Measurements from ENCODE around the gene IMPDH2.

IMPDH2 gene

DNA sequence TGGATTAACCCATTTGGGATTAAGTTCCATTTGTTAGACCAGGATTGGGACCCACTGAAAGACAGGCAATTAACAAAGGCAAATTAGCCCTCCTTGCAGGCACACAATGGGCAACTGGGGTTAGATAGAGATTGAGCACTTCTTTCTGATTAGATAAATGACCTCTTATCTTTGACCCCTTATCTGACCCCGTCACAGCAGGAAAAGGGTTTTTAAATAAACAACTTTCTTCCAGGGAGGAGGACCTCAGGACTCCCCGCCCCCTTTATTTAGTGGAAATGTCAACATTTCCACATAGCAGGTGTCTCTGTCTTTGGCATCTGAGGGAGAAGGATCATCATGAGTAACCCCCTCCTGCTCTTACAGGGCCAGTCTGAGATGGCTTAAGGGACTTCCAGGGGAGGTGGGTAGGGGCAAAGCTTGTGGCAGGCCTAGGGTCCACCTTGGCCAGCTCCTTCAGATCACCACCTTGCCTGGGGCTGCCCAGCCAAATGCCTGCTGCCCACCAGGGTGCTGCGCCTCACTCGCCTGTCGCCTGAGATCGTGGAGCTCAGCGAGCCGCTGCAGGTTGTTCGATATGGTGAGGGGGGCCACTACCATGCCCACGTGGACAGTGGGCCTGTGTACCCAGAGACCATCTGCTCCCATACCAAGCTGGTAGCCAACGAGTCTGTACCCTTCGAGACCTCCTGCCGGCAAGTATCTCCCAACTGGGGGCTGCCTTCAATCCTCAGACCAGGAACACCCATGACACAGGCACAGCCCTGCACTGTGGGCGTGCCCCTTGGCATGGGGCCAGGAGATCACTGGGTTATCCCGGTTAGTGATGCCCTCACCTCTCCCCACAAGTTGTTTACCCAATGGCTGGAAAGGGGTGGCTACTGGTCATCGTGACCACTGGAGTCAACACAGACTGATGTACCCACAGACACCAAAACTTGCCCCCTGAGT lies 24.6 kb downstream of the IMPDH2 start:
- Mint-ChIP-seq H3K27ac (no peak overlapping the region), H3K4me1 (ENCODE audit: low read depth) (peaks cover 24% of the 10 kb centered on the region), H3K27me3 (no peaks in the 10 kb centered on the region), H3K4me3 (no peak overlapping the region), H3K9me3 (no peaks in the 10 kb centered on the region), H3K36me3 (ENCODE audit: low read depth) (peaks cover 14% of the 10 kb centered on the region)

DNA sequence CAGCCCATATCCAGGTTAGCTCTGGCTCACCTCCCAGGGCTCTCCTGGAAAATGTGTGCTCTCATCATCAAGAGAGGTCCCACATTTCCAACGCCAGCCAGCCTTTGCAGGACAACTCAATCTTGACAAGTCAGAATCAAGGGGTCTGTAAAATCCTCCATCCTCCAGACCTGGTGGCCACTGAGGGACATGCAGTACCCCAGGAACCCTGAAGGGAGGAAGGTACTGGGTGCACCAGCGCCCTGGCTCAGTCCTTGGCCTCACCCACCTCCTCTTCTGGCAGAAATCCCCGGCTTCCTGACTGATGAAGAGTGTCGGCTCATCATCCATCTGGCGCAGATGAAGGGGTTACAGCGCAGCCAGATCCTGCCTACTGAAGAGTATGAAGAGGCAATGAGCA lies 28.0 kb downstream of the IMPDH2 start:
- H3K4me1 Mint-ChIP-seq (ENCODE audit: low read depth) = peaks cover under 1% of the 10 kb centered on the region
- H3K27ac Mint-ChIP-seq = no peak overlapping the region
- no peaks in the 10 kb centered on the region for H3K9me3 Mint-ChIP-seq
- no peaks in the 10 kb centered on the region for H3K27me3 Mint-ChIP-seq
- H3K36me3 Mint-ChIP-seq (ENCODE audit: low read depth) = no peaks in the 10 kb centered on the region
- H3K4me3 Mint-ChIP-seq = no peak overlapping the region

DNA sequence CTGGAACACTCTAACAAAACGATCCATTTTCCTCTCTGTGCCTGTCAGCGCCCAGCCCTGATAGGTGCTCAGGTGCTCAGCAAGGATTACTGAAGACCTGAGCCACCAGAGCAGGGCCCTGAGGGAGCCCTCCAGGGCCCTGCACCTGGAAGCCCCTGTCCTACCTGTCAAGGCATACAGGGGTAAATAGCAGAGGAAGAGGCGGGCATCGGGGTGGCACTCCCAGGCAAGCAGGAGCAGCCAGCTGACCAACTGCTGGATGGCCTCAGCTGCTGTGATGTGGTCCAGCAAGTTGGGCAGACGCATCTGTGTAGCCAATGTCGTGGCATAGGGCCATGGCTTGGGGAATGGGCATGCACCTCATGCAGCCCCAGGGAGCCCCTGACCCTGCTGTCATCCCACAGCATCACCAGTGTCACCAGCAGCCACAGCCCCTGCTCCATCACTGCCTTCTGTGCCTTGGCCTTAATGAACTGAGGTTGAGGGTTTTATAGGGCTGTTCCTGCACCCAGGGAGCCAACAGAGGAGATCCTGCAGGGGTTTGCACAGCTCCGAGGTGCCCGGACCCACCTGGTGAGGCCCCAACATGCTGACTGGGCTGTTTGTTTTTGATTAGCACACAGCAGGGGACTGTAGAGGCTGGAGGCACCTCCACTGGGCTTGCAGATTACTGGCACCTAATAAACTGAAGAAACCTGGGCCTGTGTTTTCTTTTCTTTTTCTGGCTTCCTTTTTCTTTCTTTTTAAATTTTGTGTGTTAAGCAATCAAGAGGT lies 29.9 kb downstream of the IMPDH2 start:
- no peaks in the 10 kb centered on the region for H3K27me3 Mint-ChIP-seq
- H3K9me3 Mint-ChIP-seq = no peaks in the 10 kb centered on the region
- H3K4me1 Mint-ChIP-seq (ENCODE audit: low read depth) = peaks cover 10% of the 10 kb centered on the region
- peaks cover 6% of the 10 kb centered on the region for H3K36me3 Mint-ChIP-seq (ENCODE audit: low read depth)
- H3K27ac Mint-ChIP-seq = no peak overlapping the region
- no peak overlapping the region for H3K4me3 Mint-ChIP-seq

DNA sequence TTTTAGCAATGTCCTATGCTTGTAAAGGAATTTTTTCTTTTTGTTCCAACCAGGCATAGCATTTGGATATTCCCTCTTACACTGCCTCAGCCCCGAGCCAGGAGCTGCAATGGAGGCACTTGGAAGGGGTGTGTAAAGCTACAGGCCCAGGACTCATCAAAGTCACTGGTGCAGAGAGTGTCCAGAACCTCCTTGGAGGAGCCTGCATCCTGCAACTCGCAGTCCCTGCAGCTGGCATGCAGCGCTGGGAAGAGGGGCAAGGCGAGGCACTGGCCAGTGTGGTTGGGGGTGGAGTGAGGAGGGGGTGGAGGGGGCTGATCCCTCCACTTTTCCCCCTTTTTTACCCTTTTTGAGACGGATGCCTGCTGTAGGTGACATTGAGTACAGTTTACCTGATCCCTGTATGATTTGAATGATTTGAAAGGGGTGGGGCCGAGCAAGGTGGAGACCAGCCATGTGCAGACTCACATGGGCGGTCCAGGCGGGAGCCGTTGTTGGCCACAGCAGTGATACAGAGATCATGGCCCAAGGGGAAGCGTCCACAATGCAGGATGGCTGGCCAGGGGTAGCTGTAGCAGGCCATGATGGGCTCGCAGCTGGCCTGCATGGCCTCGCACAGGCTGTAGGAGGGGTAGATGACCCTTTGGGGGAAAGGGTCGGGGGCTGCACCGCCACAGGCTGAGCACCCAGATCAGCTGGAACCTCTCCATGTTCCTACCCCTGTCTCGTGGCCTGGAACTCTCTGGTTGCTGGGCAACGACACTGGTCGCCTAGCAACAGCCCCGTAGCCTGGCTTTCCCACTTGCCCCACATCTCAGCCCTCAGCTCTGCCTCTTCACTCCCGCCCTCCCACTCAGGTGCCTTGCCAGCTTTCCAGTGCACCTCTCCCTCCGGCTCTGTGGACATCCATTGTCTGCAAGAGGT lies 31.2 kb downstream of the IMPDH2 start:
- Mint-ChIP-seq H3K27me3 (no peaks in the 10 kb centered on the region), H3K27ac (no peak overlapping the region), H3K4me3 (no peak overlapping the region), H3K9me3 (no peaks in the 10 kb centered on the region), H3K36me3 (ENCODE audit: low read depth) (peaks cover 6% of the 10 kb centered on the region), H3K4me1 (ENCODE audit: low read depth) (peaks cover 21% of the 10 kb centered on the region)

DNA sequence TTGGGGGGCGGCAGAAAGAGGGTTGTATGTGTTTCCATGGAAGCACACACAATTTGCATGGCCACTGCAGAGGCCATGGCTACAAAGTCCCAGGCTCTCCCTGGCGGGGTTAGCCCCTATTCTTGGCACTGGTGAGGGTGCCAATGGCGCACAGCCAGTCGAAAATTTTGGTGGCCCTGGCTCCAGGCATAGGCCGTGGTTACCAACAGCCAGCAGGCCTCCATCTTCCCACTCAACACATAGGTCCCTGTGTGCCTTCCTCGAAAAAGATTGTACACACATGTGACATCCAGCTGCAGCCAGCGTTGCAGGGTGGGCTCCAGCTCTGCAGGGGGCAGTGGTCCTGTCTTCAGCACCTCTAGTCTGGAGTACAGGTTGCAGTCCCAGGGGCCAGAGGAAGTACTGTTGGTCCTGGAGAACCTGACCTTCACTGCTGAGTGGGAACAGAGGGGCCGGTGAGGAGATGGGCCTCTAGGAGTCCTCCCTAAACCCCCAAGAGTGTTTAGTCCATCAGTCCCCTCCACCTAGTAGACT lies 32.0 kb downstream of the IMPDH2 start:
- peaks cover 6% of the 10 kb centered on the region for H3K36me3 Mint-ChIP-seq (ENCODE audit: low read depth)
- H3K4me3 Mint-ChIP-seq = no peak overlapping the region
- H3K9me3 Mint-ChIP-seq = no peaks in the 10 kb centered on the region
- H3K4me1 Mint-ChIP-seq (ENCODE audit: low read depth) = peaks cover 22% of the 10 kb centered on the region
- no peak overlapping the region for H3K27ac Mint-ChIP-seq
- H3K27me3 Mint-ChIP-seq = no peaks in the 10 kb centered on the region

DNA sequence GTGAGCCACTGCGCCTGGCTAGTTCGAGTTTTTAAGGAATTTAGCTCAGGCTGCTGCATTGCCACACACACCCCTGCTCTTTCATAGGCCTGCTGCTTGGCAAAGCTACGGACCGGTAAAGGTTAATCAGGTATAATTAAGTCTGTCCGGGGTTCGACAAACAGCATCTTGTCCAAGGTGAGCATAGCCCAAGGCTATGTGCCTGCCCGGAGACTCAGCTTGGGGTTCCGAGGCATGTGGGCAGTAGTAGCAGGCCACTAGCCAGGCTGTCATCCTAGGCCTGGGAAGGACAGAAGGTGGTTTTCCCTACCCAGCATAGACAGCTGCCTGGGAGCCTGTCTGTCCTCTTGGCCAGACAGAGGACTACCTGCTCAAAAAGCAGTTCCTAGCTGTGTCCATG lies 32.6 kb downstream of the IMPDH2 start:
- peaks cover 10% of the 10 kb centered on the region for H3K36me3 Mint-ChIP-seq (ENCODE audit: low read depth)
- peaks cover 28% of the 10 kb centered on the region for H3K4me1 Mint-ChIP-seq (ENCODE audit: low read depth)
- no peaks in the 10 kb centered on the region for H3K27me3 Mint-ChIP-seq
- no peak overlapping the region for H3K27ac Mint-ChIP-seq
- H3K9me3 Mint-ChIP-seq = no peaks in the 10 kb centered on the region
- H3K4me3 Mint-ChIP-seq = no peak overlapping the region

DNA sequence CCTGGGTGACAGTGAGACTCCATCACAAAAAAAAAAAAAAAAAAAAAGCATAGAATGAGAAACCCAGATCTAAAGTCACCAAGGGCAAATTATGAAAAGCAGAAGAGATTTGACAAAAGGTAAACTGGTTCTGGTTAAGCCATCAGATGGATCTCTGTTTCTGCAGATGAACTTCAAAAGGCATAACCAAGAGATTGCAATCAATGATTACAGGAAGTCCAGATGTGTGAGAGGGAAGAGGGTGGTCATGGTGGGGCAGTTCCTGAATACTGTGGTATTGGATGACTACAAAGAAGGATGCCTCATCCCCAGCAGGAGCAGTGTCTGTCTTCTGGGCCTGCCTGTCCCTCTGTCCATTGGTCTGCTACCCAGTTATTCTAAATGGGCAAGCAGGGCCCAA lies 35.4 kb downstream of the IMPDH2 start:
- peaks cover 46% of the 10 kb centered on the region for H3K4me1 Mint-ChIP-seq (ENCODE audit: low read depth)
- no peaks in the 10 kb centered on the region for H3K9me3 Mint-ChIP-seq
- no peak overlapping the region for H3K27ac Mint-ChIP-seq

DNA sequence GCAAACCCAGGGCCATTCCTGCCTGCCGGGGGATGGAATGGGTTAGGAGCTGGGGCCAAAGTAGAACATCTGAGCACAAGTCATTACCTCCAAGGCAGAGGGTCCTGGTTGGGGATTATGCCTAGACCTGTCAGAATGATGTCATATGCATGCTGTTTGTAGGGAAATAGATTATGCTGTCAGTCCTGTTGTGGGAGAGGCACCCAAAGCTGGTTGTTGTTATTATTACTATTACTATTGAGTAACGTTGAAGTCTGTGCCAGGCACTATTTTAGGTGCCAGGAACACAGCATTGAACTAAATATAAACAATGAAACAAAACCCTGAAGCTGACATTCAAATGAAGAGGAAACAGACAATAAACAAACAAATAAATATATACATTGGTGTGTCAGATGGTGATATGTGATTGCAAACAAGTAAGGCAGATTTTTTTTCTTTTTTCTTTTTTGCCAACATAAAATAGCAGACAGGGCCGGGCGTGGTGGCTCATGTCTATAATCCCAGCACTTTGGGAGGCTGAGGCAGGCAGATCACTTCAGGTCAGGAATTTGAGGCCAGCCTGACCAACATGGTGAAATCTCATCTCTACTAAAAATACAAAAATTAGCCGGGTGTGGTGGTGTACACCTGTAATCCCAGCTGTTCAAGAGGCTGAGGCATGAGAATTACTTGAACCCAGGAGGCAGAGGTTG lies 37.2 kb downstream of the IMPDH2 start:
- Mint-ChIP-seq H3K36me3 (ENCODE audit: low read depth) (peaks cover 10% of the 10 kb centered on the region), H3K4me1 (ENCODE audit: low read depth) (peaks cover 53% of the 10 kb centered on the region), H3K27ac (no peak overlapping the region), H3K9me3 (no peaks in the 10 kb centered on the region), H3K27me3 (no peaks in the 10 kb centered on the region), H3K4me3 (peak overlapping the region; percentile 90)

More for the DNA sequence above, 35.4 kb downstream of the IMPDH2 start:
- Mint-ChIP-seq H3K36me3 (ENCODE audit: low read depth) (peaks cover 10% of the 10 kb centered on the region), H3K27me3 (no peaks in the 10 kb centered on the region), H3K4me3 (no peak overlapping the region)

DNA sequence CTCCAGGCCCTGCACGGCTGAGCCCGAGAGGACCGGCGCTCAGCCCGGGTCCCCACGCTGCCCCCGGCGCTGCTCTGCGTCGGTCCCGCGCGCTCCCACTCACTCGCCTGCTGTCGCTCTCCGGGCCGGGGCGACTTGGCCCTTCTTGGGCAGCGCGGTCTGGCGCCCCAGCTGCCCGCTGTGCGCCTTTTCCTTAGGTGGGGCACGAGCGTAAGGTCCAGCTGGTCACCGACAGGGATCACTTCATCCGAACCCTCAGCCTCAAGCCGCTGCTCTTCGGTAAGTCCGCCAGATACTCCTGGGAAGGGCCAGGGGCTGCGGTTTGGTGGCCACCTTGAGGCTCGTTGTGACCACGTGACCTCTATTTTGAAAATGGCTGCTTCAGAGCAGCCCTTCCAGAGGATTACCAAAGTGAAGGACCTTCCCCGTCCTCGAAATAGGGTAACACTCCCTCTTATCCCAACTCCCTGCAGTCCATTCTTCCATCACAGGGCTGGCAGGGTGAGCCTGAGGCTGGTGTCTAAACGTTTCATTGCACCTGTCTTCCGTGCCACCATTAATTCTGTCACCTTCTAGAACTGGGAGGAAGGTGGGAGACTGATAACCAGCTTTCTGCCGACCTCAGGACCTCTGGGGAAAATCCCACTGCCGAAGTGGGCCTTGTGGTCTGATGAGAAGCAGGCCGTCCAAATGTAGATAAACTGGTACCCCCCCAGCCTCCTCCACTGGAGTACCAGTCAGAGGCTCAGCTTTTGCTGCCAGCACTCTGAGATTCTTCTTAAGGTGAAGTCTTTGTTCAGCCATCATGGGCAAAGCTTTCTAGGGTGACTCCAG lies 38.3 kb downstream of the IMPDH2 start:
- H3K27me3 Mint-ChIP-seq = no peaks in the 10 kb centered on the region
- peaks cover 10% of the 10 kb centered on the region for H3K36me3 Mint-ChIP-seq (ENCODE audit: low read depth)
- H3K4me1 Mint-ChIP-seq (ENCODE audit: low read depth) = peaks cover 53% of the 10 kb centered on the region
- peak overlapping the region; percentile 90 for H3K4me3 Mint-ChIP-seq
- peak overlapping the region; percentile 91 for H3K27ac Mint-ChIP-seq
- no peaks in the 10 kb centered on the region for H3K9me3 Mint-ChIP-seq

DNA sequence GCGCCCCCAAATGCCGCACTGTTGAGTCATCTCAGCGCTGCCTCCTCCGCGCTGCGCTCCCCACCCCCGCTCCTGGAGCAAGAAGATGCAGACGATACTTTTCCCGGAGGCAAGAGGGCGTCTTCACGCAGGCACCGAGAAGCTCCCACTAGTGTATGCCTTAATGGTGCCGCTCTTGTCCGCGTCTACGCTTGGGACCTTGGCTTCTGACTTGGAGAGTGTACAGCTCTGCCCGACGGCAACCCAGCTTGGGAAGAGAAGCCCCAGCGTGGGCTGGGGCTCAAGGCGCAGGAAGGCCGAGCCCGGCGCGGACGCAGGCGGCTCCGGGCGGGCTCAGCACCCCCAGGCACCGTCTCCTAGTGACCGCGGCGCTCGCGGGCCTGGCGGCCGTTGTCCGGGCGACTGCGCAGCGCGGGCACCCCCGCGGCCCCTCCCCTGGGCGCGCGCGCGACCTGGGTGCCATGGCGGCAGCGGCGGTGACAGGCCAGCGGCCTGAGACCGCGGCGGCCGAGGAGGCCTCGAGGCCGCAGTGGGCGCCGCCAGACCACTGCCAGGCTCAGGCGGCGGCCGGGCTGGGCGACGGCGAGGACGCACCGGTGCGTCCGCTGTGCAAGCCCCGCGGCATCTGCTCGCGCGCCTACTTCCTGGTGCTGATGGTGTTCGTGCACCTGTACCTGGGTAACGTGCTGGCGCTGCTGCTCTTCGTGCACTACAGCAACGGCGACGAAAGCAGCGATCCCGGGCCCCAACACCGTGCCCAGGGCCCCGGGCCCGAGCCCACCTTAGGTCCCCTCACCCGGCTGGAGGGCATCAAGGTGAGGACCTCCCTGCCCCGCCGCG lies 39.2 kb downstream of the IMPDH2 start, which contains the start of gene P4HTM:
TSS of gene P4HTM (plus strand) at position 446 of the 840 bp plus-strand sequence. CDS start at position 462, 16 bp downstream.
- Mint-ChIP-seq H3K36me3 (ENCODE audit: low read depth) (peaks cover 11% of the 10 kb centered on the region), H3K4me1 (ENCODE audit: low read depth) (peaks cover 50% of the 10 kb centered on the region), H3K27me3 (no peaks in the 10 kb centered on the region), H3K27ac (peak within 1 kb of the TSS; percentile 91), H3K4me3 (peak within 1 kb of the TSS; percentile 90), H3K9me3 (no peaks in the 10 kb centered on the region)

DNA sequence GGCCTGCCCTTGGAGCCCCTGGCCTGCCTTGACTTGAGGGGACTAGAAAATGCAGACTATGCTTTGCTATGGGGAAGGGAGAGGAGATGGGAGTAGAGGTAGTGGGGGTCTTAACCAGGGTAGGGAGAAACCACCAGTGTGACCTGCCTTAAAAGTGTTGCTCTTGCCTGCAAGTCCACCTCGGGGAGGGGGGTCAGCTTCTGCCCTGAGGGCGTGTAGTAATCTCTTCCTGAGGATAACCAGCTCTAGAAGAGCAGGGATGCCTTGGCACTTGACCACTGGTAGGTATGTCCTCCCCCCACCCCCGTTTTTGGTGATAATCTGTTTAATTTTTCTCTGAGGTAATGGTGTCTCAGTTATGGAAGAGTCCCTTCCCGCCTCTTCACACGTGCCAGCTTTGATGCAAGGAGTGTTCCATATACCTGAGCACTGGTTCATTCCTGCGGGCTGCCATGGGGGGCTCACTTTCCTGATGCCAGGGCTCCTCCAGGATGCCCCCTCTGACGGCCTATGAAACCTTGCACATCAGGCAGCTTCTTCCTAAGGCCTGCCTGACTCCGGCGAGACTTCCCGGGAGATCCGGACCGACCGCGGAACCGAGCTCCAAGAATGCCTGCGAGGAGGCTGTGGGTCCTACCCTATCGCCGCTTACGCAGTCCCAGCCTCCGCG lies 39.9 kb downstream of the IMPDH2 start:
- H3K9me3 Mint-ChIP-seq = no peaks in the 10 kb centered on the region
- peaks cover 43% of the 10 kb centered on the region for H3K4me1 Mint-ChIP-seq (ENCODE audit: low read depth)
- peak overlapping the region; percentile 90 for H3K4me3 Mint-ChIP-seq
- H3K27me3 Mint-ChIP-seq = no peaks in the 10 kb centered on the region
- H3K27ac Mint-ChIP-seq = peak overlapping the region; percentile 86
- H3K36me3 Mint-ChIP-seq (ENCODE audit: low read depth) = peaks cover 15% of the 10 kb centered on the region

DNA sequence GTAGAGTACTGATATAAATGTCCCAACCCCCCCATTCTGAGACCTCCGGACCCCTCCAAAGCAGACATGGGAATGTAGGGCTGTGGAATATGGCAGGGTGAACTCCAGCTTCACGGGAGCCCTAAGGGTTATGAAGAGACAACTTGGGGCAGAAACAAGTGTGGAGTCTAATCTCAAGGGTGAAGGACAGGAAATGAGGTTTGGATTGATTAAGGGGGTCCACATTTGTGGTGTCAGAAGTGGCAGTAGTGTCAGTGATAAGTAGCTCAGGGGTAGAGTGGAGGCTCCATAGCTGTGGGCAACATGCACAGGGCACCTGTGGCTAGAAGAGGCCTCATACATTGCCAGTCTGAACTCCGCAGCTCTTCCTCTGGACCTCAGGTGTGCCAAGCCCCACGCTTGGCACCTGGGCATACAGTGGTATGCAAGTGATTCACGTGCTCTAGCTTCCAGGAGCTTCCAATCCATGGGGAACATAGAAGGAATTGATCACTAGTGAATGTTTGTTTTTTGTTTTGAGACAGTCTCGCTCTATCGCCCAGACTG lies 43.3 kb downstream of the IMPDH2 start:
- peaks cover 20% of the 10 kb centered on the region for H3K4me1 Mint-ChIP-seq (ENCODE audit: low read depth)

More for the DNA sequence above, 43.3 kb downstream of the IMPDH2 start:
- H3K9me3 Mint-ChIP-seq = no peaks in the 10 kb centered on the region
- no peak overlapping the region for H3K4me3 Mint-ChIP-seq
- no peaks in the 10 kb centered on the region for H3K27me3 Mint-ChIP-seq
- H3K27ac Mint-ChIP-seq = peak overlapping the region; percentile 7
- H3K36me3 Mint-ChIP-seq (ENCODE audit: low read depth) = peaks cover 40% of the 10 kb centered on the region
